GM18868 (cell line): ENCODE results near the gene STK10.
"Not testable (repeated sequence)": the region's sequence is repeated elsewhere in the genome, so short reads cannot be mapped to it uniquely, and the experiment has no call there.

Experiments used
- ATAC-seq: cut with Tn5 transposase; IDR thresholded peaks from one replicate; pipeline ENCODE4 v1.9.1; 2021; ENCODE audit warnings: mild to moderate bottlenecking, moderate library complexity; ENCODE audit not compliant: unreplicated experiment

The STK10 gene

DNA sequence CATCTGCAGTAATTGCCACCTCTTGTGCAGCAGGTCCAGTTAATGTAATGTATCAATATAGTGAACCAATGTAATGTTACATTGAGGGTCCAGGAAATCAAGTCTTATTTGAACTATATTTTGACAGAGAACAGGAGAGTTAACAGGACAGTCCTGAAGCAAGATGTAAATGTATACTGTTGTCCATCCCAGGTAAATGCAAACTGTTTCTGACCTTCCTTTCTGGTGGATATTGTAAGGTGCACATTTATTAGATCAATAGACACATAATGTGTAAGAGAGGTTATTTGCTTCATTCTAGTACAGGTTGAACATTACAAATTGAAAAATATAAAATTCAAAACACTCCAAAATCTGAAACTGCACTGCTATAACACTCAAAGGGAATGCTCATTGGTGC lies 158.1 kb downstream of the STK10 start:
- no peak for ATAC-seq

DNA sequence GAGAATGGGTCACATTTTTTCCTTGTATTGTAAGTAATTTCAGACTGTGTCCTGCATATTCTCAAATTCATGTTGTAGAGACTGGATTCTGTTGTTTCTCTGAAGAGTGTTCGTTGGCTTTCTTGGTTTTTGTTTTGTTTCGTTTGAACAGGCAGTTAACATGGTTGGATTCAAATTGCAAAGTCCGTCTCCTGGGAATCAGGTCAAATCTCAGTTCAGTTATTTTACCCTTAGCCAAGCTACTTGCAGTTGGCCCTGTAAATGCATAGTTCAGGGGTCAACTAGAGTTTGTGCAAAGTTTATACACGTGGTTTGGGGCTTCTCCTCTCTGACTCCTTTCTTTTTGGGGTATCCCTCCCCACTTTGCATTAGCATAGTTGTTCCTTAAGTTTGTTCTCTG lies 159.9 kb downstream of the STK10 start:
- no peak for ATAC-seq

DNA sequence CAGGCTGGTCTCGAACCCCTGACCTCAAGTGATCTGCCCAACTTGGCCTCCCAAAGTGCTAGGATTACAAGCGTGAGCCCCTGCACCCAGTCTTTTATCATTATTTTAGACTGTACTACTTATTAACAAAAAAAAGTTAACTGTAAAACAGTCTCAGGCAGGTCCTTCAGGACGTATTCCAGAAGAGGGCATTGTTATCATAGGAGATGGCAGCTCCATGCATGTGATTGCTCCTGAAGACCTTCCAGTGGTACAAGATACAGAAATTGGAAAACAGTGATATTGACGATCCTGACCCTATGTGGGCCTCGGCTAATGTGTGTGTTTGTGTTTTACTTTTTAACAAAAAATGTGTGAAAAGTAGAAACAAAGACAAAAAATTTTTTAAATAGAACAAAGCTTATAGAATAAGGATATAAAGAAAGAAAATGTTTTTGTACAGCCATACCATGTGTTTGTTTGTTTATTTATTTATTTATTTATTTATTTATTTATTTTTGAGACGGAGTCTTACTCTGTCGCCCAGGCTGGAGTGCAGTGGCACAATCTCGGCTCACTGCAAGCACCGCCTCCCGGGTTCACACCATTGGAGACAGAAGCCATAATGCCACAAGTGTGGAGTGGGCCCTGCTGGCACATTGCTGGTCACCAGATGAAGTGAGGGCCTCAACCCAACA lies 167.8 kb downstream of the STK10 start:
- ATAC-seq = not testable (repeated sequence)

DNA sequence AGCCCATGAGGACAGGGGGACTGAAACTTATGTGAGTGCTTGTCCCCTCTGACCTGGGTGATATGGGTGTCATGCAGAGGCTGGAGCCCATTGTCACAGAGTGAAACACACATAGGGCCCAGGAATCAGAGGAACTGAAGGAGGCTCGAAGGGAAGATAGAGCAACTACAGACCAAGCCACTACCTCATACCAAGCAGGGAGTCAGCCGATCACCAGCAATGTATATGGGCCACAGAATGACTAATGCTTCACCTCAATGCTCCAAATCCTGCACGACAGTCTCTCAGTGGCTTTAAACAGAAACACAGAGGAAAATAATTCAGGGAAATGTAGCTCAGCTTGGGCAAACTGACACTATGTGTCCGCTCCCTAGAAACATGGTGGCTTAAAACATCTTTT lies 172.7 kb downstream of the STK10 start:
- ATAC-seq = no peak

DNA sequence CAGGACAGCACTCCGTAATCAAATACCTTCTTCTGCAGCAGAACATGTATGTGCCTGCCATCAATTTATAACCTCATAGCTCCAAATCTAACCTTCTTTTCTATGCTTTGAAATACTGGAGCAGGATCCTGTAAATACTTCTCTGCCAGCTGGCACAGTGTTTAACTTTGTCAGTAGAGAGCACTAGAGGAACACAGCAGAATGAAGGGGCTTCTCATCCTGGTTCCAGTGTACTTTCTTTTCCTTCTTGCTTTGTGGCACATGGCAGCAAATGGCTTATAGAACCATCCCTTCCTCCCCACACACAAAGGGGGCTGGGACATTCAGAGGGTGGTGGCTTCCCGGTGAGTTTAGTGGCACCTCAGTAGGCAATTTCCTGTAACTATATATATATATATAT lies 177.7 kb downstream of the STK10 start:
- no peak for ATAC-seq

DNA sequence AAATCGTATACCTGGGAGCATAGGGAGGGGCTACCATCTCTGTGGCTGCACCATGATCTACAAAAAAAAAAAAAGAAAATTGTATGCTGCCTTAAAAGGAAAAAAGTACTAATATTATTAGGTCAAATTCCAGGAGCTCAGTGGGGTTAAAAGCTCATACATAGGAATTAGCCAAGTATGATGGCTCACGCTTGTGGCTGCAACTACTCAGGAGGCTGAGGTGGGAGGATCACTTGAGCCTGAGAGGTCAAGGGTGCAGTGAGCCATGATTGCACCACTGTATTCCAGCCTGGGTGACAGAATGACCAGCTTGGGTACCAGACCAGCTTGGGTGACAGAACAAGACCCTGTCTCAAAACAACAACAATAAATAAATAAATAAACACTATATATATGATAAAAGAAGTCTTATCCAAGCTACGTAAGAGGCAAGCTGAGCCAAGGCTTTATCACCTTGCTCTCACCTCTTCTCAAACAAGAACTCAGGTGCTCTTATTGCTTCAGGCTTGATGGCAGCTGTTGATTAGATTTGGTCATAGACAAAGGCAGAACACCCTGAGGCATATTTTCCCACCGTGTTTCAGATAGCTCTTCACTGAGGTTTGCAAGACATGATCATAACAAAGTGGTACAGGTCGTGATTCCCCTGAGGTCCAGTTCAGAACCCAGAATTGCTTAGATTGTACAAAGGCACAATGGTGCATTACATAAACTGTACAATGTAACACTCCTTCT lies 178.3 kb downstream of the STK10 start:
- no peak for ATAC-seq

DNA sequence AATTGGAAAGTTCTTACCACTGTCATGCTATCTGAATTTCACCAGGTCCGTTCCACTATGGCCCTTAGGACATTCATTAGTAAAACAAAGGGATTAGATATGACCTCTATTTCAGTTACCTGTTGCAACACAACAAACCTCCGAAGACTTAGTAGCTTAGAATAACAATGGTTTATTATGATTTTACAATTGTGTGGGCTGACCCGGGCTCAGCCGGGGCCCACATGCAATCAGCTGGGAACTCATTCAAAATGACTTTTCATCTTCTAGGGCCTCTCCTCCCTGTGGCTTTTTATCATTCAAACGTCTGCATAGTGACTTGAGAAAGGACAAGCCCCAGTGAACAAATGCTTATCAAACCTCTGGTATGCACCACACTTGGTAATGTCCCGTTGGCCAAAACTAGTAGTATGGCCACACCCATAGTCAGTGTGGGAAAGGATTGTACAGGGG lies 179.3 kb downstream of the STK10 start:
- ATAC-seq = no peak

DNA sequence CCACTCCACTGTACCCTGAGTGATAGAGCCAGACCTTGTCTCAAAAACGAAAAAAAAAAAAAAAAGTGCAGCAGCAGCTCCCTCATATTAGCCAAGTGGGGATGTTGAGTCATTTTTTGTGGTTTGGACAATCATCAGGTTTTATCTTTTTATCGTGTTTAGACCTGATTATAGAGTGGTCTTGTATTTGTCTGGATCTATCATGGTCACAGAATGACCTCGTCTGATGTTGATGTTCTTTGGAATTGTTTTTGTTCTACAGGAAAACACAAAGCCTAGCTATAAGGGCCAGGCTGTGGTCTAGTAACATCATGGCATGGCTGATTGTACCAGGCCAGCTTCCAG lies 179.9 kb downstream of the STK10 start:
- no peak for ATAC-seq

DNA sequence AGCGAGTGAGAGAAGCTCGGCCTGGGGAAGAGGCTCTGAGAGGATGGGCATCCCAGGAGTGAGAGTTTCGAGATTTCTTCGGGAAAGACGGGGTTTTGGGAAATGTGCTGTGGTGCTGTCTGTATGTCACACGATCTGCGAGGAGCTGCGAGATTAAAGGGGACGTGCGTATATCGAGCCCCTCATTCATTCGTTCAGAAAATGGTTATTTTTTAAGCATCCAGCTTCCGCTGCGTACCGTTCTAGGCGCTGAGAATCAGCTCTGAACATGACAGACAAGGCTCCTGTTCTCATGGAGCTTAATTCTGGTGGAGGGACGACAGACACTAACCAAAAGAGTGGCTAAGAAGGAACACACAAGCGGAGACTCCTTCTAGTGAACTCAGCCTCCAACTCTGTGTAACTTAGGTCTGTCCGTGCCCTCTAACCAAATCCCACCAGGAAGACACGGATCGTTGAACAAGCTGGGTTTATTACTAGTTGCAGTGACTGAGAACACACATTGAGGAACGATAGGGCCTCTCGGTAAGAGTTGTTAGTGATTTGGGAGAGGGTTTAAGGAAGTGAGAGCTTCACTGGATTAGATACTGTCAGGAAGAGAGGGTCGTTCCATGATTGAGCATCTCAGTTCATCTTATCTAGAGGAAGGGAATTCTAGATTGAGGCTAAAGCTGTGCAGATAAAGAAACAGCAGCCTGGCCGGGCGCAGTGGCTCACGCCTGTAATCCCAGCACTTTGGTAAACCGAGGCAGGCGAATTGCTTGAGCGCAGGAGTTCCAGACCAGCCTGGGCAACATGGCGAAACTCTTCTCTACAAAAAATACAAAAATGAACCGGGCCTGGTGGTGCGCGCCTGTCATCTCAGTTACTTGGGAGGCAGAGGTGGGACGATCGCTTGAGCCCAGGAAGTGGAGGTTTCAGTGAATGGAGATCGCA lies 180.6 kb downstream of the STK10 start:
- ATAC-seq = no peak

DNA sequence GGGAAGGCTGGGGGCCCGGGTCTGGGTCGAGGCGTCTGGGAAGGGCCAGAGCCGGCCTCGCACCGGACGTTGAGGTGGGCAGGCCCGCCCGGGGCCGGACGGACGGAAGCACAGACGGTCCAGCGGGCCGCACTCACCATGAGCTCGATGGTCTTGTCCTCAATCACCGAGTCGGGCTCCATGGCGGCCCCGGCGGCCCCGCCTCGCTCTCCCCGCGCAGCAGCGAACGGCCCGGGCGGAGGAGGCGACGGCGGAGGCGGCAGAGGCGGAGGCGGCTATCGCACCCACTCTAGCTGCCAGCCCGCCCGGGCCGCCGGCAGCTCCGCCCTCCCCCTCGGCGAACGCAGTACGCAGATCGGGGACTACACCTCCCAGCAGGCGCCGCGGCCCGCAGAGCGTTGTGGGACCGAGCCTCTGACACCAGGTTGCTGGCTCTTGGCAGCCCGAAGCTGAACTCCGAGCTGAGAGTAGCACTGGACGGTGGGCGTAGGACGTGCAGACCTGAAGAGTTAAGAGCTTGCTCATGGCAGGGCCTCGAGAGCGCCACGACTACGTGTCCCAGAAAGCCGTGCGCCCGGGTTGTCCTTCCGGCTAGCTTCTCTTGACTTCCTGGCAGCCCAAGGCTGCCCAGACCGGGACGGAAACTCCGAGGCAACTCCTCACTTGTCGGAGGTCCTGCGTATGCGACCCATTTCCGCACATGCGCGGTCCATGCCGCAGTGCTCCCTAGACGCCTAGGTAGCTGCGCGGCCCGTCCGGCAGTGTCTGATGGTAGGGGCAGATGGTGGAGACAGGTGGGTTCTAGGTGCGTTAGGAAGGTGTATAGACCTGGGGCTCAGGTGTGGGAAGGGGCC lies 181.5 kb downstream of the STK10 start, which contains the start of gene FBXW11:
Gene FBXW11 (minus strand): TSS at position 318 of the 854 bp plus-strand sequence. CDS start 136 bp downstream, at position 182.
- ATAC-seq = peak; percentile 83

DNA sequence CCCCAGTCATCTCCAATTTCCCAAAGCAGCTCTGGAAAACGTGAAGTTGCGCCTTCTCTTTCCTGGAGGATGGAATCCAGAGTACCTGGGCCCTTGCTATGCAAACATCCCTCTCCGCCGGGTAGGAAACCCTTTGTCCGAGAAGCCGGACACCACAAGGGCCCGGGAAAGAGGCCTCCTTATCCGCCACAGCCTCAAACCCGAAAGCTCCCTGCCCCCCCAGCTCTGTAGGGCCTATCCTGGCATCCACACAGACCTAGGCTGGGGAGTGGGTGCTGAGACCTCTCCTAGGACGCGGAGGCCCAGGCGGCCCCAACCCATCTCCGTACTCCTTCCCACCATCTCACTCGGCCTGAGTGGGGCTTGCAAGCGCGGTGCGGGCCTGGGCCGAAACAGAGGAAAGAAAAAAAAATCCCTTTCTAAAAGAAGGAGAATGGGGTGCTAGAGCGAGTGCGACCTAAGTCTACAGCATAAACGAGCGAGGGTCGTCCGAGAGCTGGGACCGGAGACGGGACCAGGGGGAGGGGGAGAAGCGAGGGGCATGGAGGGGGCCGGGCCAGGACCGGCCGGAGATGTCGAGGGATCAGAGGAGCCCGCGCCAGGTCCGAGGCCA lies 182.2 kb downstream of the STK10 start:
- no peak for ATAC-seq

DNA sequence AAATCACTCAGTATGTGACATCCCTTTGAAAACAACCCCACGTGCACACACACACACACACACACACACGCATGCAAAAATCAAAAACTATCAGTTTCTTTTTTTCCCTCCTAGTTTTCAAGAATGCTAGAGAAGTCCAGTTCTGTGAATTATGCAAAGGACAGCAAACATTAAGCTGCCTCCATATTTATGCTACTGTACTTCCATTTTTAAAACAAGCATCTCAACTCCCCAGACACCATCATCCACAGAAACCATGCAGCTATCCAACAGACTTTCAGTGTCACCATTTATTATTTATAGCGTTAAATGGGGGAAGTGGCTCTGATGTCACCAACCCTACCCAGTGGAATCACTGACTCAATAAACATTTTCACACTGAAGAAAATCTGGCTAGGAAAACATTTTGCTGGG lies 183.2 kb downstream of the STK10 start:
- no peak for ATAC-seq

DNA sequence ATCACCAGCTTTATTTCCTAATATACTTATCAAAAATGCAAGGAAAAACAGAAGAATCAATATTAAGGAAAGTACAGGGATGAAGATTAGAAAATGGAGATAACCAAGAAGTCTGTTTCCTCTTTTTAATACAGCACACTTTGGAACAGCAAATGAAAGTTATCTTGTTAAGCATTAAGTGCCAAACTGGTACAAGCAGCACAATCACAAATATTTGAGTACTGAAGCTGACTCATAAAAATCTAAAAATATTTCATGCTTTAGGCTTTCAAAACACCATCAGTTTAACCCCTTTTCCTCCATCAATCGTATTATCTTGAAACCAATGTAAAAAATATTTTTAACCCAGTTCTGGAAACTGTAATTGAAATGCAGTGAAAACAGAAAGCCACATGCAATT lies 184.3 kb downstream of the STK10 start:
- ATAC-seq = no peak

DNA sequence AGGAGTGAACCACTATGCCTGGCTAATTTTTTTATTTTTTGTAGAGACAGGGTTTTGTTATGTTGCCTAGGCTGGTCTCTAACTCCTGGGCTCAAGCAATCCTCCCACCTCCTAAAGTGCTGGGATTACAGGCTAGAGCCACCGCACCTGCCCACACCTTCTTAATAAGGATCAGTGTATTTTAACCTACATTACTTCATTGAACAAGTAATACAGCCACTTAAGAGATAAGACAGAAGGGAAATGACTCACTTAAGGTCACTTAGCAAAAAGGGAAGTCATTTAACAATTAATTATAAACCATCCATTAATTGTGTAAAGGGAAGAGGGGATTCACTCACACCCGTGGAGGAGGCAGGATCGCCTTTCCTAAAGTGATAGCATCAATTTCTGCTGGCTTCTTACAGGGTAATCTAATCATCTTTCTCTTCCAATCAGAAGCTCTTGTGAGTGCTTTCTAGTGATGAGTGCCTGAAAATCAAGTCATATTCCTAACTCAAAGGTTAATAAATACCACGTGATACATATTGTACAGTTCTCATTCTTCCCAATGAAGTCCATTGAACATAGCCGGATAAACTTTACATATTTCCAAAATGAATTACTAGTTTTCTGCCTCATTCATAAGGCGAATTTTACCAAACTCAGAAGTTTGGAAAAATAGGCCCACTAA lies 185.0 kb downstream of the STK10 start:
- ATAC-seq = no peak

DNA sequence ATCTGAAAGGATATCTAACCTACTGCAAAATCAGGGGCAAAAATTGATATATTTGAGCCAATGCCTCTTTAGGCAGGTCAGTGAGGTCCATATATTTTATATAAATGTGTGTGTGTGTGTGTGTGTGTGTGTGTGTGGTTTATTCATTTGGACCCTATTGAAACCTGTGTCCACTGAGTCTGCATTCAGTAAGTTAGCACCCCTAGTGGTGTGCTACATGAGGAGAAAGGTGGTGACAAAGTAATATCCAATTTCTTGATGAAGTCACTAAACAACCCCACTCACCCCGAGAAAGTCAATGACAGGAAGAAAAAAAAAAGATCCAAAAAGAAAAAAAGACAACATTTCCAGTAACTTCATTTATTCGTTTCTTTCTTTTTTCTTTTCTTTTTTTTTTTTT lies 185.7 kb downstream of the STK10 start:
- ATAC-seq = no peak

DNA sequence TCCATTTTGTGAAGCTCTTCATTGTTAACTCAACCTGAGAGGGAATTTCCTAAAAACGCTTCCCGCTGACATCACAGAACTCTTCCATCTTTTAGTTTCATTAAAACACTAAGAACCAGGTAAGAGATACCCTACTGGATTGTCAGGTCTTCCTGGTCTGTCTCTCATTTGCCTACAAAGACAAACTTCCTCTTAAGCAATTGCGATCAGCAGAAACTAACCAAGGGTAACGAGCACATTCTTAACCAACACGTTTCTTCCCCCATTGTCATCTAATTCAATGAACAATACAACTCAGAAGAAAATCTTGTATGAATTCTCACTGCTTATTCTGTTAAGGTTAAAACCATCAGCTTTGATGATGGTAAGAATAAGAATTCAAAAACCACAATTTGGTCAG lies 188.1 kb downstream of the STK10 start:
- peak; percentile 60 for ATAC-seq

DNA sequence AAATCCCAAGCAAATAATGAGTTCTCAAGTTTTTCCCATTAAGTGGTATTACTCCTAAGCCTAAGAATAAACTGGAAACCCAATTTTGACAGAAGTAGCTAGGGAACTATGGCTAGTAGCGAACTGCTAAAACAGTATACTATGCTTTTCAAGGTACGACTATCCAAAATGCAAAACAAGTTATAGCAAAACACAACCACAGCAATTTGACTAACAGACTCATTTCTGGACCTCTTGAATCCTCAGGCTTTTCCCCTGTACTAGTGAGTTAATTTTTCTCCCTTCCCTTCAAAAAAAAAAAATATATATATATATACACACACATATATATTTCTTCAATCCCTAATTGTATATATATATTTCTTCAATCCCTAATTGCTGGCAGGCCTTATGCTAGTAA lies 188.9 kb downstream of the STK10 start:
- no peak for ATAC-seq

DNA sequence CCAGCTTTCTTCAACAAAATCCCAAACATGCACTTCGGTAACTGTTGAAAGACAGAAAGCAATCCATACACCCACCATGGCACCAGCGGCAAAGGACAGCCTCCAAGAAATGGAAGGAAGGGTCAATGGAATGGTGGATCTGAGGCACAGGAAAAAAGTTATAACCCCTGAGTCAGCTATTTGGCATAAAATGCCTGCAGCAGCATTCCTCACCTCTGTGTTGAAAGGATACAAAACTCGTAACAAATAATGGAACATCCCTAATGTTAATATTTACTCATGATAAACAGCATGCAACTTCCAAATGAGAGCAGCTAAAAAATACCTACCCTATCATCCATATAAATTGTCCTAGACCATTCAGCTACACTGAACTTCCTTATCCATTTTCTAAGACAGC lies 191.0 kb downstream of the STK10 start:
- no peak for ATAC-seq

DNA sequence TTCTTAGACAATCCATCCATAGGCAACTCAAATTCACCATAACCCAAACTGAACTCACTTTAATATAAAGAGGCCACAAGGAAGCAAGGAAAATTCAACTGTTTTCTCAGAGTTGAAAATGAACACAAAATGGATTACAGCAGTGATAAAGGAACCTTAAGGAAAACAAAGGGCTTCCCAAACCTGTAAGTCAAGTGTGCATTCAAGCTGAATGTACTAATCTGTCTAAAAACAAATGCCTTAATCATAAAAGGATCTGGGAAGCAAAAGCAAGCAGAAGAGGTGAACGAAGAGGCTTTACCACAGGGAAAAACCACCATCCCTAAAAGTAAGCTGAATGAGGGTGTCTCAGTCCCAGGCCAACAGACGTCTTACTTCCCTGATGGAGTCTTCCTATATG lies 195.2 kb downstream of the STK10 start:
- no peak for ATAC-seq

DNA sequence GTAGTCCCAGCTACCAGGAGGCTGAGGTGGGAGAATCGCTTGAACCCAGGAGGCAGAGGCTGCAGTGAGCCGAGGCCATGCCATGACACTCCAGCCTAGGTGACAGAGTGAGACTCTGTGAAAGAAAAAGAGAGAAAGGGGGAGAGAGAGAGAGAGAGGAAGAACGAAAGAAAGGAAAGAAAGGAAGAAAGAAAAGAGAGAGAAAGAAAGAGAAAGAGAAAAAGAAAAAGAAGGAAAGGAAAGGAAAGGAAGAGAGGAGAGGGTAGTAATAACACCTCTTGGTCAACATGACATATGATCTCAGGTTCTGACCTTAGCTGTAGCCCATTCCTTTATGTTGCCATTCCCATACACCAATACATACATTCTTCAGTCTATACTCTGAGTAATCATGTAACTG lies 195.7 kb downstream of the STK10 start:
- no peak for ATAC-seq
